Fibroblast of lung (primary cell): Measurements from ENCODE around the gene PPM1H.

Experiments used
- EZH2 ChIP-seq: IDR thresholded peaks from 2 replicates; pipeline ENCODE4 v1.5.1; 2012; ENCODE audit warnings: low read length, control low read depth, mild to moderate bottlenecking; ENCODE audit errors: missing control alignments
- TF ChIP-seq, protein P1 (sequence below), 2 donors: IDR thresholded peaks in 1 of 2; conservative IDR thresholded peaks in 1 of 2; 1 replicate in 1 of 2; 2 replicates in 1 of 2; pipeline ENCODE4 v1.5.1; 2011 to 2012; ENCODE audit warnings: low read length in 2 of 2, control low read depth in 1 of 2, inconsistent platforms in 1 of 2, low read depth in 1 of 2, mild to moderate bottlenecking in 1 of 2

GRCh38 chr12:62859321-62859737, 75.6 kb downstream of the PPM1H start:
- TF ChIP-seq, protein P1, sequence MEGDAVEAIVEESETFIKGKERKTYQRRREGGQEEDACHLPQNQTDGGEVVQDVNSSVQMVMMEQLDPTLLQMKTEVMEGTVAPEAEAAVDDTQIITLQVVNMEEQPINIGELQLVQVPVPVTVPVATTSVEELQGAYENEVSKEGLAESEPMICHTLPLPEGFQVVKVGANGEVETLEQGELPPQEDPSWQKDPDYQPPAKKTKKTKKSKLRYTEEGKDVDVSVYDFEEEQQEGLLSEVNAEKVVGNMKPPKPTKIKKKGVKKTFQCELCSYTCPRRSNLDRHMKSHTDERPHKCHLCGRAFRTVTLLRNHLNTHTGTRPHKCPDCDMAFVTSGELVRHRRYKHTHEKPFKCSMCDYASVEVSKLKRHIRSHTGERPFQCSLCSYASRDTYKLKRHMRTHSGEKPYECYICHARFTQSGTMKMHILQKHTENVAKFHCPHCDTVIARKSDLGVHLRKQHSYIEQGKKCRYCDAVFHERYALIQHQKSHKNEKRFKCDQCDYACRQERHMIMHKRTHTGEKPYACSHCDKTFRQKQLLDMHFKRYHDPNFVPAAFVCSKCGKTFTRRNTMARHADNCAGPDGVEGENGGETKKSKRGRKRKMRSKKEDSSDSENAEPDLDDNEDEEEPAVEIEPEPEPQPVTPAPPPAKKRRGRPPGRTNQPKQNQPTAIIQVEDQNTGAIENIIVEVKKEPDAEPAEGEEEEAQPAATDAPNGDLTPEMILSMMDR (conservative IDR thresholded peaks at IDR 0.05 in 1 of 2, IDR thresholded peaks at IDR 0.05 in 1 of 2; ENCODE audit: low read depth in 1 of 2, low read length in 2 of 2) = no peak
- no peak for TF ChIP-seq EZH2
